Activated naive CD8-positive, alpha-beta T cell treated with anti-CD3 and anti-CD28 coated beads for 36 hours (primary cell): ENCODE results near the gene GUCY1A2. TPM values are rescaled to one million over a fixed set of nuclear protein-coding genes. Genes with fewer than 3 reads are reported as not detected.
"Not testable (repeated sequence)": the region's sequence is repeated elsewhere in the genome, so short reads cannot be mapped to it uniquely, and the experiment has no call there.

ENCODE experiments used
- DNase-seq: peaks from one replicate; pipeline ENCODE4 v3.0.0; 2021
- H3K27ac Mint-ChIP-seq: one replicate; pipeline ENCODE4 v1.8.0; 2022; ENCODE audit warnings: mild to moderate bottlenecking, moderate library complexity, mixed read lengths
- H3K27me3 Mint-ChIP-seq: one replicate; pipeline ENCODE4 v1.8.0; 2022; ENCODE audit warnings: mild to moderate bottlenecking, mixed read lengths
- H3K36me3 Mint-ChIP-seq: one replicate; pipeline ENCODE4 v1.8.0; 2021; ENCODE audit warnings: mild to moderate bottlenecking, mixed read lengths
- H3K4me1 Mint-ChIP-seq: one replicate; pipeline ENCODE4 v1.8.0; 2021; ENCODE audit warnings: mixed read lengths
- H3K4me3 Mint-ChIP-seq: one replicate; pipeline ENCODE4 v1.8.0; 2022; ENCODE audit warnings: mild to moderate bottlenecking, moderate library complexity, mixed read lengths
- H3K9me3 Mint-ChIP-seq: one replicate; pipeline ENCODE4 v1.8.0; 2022; ENCODE audit warnings: mixed read lengths
- total RNA-seq, 2 experiments: library from RNA; stranded (reverse); gene quantifications; one replicate each; pipeline ENCODE4 v1.2.3, GENCODE V29; 2021

Gene GUCY1A2
- total RNA-seq, 2 experiments from 2014 or later = not detected

DNA sequence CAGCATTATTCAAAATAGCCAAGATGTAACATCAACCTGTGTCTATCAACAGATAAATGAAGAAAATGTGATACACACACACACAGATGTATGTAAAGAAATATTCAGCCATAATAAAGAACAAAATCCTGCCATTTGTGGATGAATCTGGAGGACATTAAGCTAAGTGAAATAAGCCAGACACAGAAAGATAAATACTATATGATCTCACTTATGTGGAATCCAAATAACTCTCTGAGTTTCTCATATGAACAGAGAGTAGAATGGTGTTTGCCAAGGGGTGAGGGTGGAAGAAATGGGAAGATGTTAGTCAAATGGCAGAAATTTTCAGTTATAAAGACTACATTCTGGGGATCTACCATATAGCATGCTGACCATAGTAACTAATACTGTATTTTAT lies 224.2 kb downstream of the GUCY1A2 start:
- Mint-ChIP-seq H3K36me3 (no peaks in the 10 kb centered on the region), H3K4me3 (no peak overlapping the region), H3K9me3 (peaks cover 7% of the 10 kb centered on the region), H3K27ac (no peak overlapping the region), H3K27me3 (no peaks in the 10 kb centered on the region), H3K4me1 (no peaks in the 10 kb centered on the region)
- DNase-seq = no peak

DNA sequence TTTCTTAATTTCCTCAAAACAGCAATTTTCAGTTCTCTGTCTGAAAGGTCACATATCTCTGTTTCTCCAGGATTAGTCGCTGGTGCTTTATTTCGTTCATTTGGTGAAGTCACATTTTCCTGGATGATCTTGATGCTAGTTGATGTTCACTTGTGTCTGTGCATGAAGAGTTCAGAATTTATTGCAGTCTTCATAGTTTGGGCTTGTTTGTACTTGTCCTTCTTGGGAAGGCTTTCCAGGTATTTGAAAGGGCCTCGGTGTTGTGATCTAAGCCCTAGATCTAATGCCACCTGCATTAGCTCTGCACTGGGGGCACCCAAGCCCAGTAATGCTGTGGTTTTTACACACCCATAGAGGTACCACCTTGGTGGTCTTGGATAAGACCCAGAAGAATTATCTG lies 228.9 kb downstream of the GUCY1A2 start:
- peaks cover 5% of the 10 kb centered on the region for H3K9me3 Mint-ChIP-seq
- no peak overlapping the region for H3K27ac Mint-ChIP-seq
- no peaks in the 10 kb centered on the region for H3K36me3 Mint-ChIP-seq
- H3K4me3 Mint-ChIP-seq = no peak overlapping the region
- DNase-seq = no peak
- H3K27me3 Mint-ChIP-seq = no peaks in the 10 kb centered on the region
- no peaks in the 10 kb centered on the region for H3K4me1 Mint-ChIP-seq

DNA sequence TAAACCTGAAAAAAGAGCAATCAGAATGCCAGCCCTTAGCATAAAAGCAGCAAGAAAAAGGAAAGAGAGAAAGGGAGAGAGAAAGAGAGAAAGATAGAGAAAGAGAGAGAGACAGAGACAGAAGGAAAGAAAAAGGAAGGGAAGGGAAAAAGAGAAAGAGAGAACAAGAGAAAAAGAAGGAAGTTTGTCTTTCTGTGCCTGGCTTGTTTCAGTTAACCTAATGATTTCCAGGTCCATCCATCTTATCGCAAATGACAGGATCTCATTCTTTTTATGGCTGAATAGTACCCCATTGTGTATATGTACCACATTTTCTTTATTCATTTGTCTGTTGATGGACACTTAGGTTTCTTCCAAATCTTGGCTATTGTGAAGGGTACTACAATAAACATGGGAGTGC lies 230.8 kb downstream of the GUCY1A2 start:
- Mint-ChIP-seq H3K36me3 (no peaks in the 10 kb centered on the region), H3K27ac (no peak overlapping the region), H3K9me3 (peaks cover 5% of the 10 kb centered on the region), H3K4me1 (no peaks in the 10 kb centered on the region), H3K27me3 (no peaks in the 10 kb centered on the region), H3K4me3 (no peak overlapping the region)
- no peak for DNase-seq

DNA sequence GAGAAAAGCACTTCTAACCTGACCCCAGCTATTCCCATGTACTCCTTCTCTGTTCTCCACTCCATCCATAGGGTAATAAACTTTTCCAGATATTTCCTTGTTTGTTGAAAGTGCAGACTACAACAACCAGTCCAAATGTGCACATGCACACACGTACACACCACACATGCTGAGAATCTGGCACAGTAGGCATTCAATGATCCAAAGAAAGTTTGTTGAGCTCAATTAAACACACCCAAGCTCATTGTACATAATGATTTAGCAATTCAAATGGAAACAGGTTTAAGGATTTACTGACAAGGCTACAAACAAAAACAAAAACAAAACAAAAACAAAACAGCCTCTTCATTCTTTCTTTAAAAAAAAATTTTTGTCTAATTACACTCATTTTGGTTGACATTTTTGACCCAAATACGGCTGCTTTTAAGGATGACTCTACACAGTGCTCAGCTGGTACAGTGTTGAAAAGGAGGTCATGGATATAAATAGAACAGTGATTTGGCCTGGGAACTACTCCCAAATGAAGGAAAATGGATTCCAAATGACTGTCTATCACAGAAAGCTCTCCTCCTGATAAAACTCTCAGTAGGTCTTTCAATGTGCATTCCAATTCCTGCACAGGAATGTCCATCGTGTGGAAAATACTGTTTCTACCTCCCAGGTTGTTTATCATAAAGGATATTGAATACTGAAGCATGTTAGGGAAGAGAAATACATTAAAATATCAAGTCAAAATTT lies 232.2 kb downstream of the GUCY1A2 start:
- Mint-ChIP-seq H3K4me3 (no peak overlapping the region), H3K27me3 (no peaks in the 10 kb centered on the region), H3K9me3 (peaks cover 5% of the 10 kb centered on the region), H3K4me1 (no peaks in the 10 kb centered on the region), H3K27ac (no peak overlapping the region), H3K36me3 (no peaks in the 10 kb centered on the region)
- no peak for DNase-seq

DNA sequence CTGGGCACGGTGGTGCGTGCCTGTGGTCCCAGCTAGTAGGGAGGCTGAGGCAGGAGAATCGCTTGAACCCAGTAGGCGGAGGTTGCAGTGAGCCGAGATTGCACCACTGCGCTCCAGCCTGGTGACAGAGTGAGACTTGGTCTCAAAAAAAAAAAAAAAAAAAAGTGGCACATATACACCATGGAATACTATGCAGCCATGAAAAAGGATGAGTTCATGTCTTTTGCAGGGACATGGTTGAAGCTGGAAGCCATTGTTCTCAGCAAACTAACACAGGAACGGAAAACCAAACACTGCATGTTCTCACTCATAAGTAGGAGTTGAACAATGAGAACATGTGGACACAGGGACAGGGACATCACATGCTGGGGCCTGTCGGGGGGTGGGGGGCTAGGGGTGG lies 241.0 kb downstream of the GUCY1A2 start:
- not testable (repeated sequence) for H3K27me3 Mint-ChIP-seq, H3K4me1 Mint-ChIP-seq, H3K4me3 Mint-ChIP-seq, H3K9me3 Mint-ChIP-seq, DNase-seq, H3K27ac Mint-ChIP-seq, H3K36me3 Mint-ChIP-seq

DNA sequence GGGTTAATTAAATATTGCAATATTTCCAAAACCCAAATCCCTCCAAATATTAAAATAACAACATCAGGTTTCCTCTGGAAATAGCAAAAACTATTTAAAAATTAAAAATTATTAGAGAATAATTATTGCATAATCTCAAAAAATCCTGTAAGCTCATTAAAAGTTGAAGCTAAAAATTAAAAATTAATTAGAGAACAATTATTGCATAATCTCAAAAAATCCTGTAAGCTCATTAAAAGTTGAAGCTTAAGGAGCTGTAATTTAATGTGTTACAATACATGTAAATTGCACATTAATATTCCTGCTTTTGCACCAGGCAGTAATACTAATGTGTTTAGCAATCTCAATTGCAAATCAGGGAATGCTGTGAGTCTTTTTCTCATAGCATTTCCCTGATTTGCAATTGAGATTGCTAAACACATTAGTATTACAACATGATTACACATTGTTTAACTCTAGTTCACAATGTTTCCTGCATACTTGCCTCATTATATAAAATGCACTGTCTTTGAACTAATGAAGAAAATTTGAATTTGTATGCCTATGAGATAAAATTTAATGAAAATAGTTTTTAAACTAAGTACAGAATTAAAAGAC lies 247.7 kb downstream of the GUCY1A2 start:
- no peaks in the 10 kb centered on the region for H3K9me3 Mint-ChIP-seq
- no peak overlapping the region for H3K4me3 Mint-ChIP-seq
- no peaks in the 10 kb centered on the region for H3K36me3 Mint-ChIP-seq
- H3K27me3 Mint-ChIP-seq = no peaks in the 10 kb centered on the region
- H3K4me1 Mint-ChIP-seq = no peaks in the 10 kb centered on the region
- no peak for DNase-seq
- no peak overlapping the region for H3K27ac Mint-ChIP-seq

DNA sequence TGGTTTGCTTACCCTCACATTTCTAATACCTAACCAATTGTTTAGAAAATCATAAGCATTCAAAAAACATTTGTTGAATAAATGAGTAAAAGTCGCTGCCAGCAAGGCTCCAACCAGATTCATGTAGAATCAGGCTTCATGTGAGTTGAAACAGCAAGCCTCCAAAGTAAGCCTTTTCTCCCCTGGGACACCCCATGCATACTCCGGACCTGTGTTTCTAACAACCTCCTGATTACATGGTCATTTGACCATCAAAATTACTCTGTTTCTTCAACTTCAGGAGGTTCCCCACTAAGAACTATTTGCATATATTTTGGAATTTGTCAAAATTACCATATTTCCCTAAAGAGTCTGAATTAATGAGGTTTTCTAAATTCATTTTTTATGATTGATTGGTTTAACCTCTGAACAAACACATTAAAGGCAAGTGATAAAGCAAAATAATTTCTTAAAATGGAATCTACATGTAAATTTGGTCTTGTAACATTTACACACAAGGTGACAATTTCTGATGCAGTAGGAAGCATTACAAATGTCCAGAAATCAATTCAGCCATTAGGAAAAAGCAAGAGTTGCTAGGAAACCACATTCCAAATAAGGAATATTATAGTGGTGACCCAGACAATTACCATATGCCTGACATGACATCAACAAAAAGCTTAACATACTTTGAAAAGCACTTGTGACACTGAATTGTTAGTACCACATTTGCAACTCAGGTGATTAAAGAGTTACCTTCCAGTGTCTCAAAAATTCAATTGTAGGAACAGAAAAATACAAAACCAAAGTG lies 252.6 kb downstream of the GUCY1A2 start:
- H3K4me3 Mint-ChIP-seq = no peak overlapping the region
- no peaks in the 10 kb centered on the region for H3K9me3 Mint-ChIP-seq

DNA sequence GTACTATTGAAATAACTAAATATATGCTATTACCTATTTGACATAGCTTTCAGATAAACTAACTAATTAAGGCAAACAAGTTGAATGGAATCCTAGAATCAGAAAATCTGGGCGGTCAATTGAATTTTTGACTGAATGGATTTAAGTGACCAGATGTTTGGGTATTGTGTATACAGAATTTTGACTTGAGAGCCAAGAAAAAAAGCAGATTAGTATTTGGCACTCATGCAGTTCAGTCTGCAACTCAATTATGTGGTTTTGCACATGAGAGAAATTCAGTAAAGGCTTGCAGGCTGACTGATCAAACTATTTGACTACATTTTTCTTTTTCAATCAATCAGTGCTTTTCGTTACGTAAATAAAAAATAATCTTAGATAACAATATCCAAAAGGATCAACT lies 254.8 kb downstream of the GUCY1A2 start:
- DNase-seq = no peak
- Mint-ChIP-seq H3K4me1 (no peaks in the 10 kb centered on the region), H3K27me3 (no peaks in the 10 kb centered on the region), H3K36me3 (no peaks in the 10 kb centered on the region), H3K9me3 (no peaks in the 10 kb centered on the region), H3K4me3 (no peak overlapping the region), H3K27ac (no peak overlapping the region)

More for the DNA sequence above, 252.6 kb downstream of the GUCY1A2 start:
- Mint-ChIP-seq H3K4me1 (no peaks in the 10 kb centered on the region), H3K27ac (no peak overlapping the region), H3K36me3 (no peaks in the 10 kb centered on the region), H3K27me3 (no peaks in the 10 kb centered on the region)
- DNase-seq = no peak

DNA sequence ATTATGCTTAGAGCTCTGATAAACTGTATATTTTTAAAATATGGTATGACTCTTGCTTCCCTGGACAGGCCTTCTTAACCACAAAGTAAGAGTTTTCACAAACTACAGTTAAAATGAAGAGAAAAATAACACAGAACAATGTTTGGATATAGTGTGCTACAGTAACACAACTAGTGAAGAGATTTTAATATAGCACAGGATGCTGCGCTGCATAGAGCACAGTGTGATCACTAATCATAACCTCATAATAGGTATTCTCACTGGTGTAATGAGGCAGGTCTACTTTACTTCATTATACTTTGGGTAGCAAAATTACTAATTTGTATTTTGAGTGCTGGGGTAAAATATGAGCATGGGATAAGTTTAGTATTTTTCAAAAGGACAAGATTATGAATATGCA lies 256.5 kb downstream of the GUCY1A2 start:
- Mint-ChIP-seq H3K27ac (no peak overlapping the region), H3K4me1 (no peaks in the 10 kb centered on the region), H3K27me3 (no peaks in the 10 kb centered on the region), H3K9me3 (peaks cover 4% of the 10 kb centered on the region), H3K36me3 (no peaks in the 10 kb centered on the region), H3K4me3 (no peak overlapping the region)
- DNase-seq = no peak

DNA sequence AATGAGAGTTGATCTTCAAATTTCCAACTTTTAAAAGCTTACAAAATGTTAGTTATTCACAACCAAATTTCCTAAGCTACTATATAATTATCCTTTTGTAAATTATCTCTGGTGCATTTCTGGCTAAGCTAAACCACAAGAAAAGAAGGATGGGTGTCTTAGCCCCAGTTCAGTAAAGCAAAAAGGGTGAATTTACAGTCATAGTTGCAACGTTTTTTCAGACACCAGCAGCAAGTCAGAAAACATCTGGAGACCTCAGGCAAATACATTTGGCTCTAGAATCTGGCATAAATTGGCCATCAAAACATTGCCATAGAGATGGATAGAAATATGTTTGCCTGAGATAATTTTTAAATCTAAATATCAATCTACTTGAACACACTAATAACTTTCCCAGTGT lies 257.0 kb downstream of the GUCY1A2 start:
- H3K4me3 Mint-ChIP-seq = no peak overlapping the region
- no peak overlapping the region for H3K27ac Mint-ChIP-seq
- no peak for DNase-seq
- peaks cover 5% of the 10 kb centered on the region for H3K9me3 Mint-ChIP-seq
- no peaks in the 10 kb centered on the region for H3K4me1 Mint-ChIP-seq
- H3K27me3 Mint-ChIP-seq = no peaks in the 10 kb centered on the region
- no peaks in the 10 kb centered on the region for H3K36me3 Mint-ChIP-seq

DNA sequence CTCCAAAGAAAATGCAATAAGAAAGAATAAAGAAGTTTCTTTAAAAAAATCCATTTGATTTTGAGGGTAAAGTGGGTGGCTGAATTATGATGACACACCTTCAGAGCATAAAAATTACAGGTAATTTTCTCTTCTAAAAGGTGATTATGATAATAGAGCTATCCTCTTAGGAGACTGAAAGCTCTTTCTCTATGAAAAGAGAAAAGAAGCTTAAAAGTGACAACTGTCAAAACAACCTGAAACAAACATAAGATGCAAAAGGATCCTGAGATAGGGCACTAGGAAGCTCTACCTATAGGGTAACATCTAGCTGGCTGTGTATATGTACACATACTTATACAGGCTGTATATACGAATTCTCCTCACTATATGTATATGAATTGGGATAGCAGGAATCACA lies 270.2 kb downstream of the GUCY1A2 start:
- Mint-ChIP-seq H3K4me3 (no peak overlapping the region), H3K36me3 (no peaks in the 10 kb centered on the region), H3K27me3 (no peaks in the 10 kb centered on the region), H3K9me3 (peaks cover 3% of the 10 kb centered on the region), H3K27ac (no peak overlapping the region), H3K4me1 (no peaks in the 10 kb centered on the region)
- DNase-seq = no peak

DNA sequence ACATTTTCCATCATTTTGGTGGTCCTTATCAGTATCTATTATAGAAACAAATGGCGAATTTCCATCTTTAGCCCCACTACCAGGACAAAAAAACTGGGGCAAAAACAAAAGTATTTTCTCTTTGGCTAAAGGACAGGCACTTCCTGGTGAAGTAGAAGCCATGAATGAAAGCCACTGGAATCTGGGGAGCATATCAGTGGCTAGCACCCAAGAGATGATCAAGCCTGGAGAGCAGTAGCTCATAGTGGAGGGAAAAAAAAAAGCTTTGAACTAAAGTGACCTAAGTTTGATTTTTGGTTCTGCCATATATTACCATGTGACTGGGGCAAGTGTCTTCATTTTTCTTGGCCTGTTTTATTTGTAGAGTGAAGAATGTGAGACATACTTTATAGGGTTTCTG lies 272.3 kb downstream of the GUCY1A2 start:
- H3K27ac Mint-ChIP-seq = no peak overlapping the region
- no peaks in the 10 kb centered on the region for H3K36me3 Mint-ChIP-seq
- no peak overlapping the region for H3K4me3 Mint-ChIP-seq
- peaks cover 1% of the 10 kb centered on the region for H3K9me3 Mint-ChIP-seq
- H3K27me3 Mint-ChIP-seq = no peaks in the 10 kb centered on the region
- no peak for DNase-seq
- H3K4me1 Mint-ChIP-seq = no peaks in the 10 kb centered on the region

DNA sequence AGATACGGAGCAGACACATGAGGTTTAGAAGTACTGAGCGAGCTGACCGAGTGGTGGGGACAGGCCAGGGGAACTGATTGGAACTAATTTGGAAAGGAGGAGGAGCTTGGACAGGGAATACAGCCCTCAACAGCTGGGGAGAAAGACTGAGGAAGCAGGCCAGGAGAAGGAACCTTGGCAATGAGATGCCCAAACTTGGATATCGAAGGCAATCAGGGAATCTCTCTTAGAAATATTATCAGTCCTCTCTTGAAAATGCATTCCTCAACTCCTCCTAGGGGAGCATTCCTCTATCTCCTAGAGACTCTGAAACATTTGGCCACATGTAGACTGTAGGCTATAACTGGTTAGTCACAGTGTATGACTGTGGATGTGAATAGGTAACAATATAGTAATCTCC lies 284.6 kb downstream of the GUCY1A2 start:
- H3K4me3 Mint-ChIP-seq = no peak overlapping the region
- H3K27me3 Mint-ChIP-seq = no peaks in the 10 kb centered on the region
- H3K9me3 Mint-ChIP-seq = peaks cover 6% of the 10 kb centered on the region
- DNase-seq = no peak
- H3K4me1 Mint-ChIP-seq = no peaks in the 10 kb centered on the region
- no peaks in the 10 kb centered on the region for H3K36me3 Mint-ChIP-seq
- no peak overlapping the region for H3K27ac Mint-ChIP-seq

DNA sequence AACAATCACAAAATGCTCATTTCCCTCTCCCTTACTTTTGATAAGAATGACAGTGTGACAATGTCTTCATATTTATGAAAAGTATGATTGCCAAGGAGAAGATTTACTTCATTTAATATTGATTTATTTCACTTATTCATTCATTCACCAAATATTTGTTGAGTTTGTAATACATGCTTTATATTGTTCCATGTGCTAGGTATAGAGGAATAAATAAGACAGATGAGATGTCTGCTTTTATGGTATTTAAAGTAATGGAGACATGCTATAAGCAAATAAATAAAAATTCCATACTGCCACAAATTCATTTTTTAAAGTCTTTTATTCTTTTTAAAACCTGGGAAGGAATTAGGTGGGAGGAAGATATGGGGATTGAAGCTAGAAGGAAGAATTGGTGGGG lies 289.4 kb downstream of the GUCY1A2 start:
- DNase-seq = no peak
- H3K36me3 Mint-ChIP-seq = no peaks in the 10 kb centered on the region

DNA sequence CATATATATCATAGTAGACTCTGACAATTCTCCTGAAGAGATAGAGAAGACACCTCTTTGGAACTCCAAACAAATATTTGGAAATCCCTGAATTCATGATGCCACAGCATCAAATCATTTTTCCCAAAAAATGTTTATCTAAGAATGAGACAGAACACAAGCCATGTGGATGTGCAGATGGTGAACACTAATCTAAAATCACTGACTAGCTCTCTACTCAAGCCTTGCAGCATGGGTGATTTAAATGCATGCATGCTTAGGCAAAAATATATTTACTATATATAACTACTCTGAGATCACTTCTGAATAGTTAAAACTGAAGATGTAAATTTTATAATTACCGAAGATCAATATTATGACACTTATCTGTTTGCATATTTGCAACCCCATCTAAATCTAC lies 289.9 kb downstream of the GUCY1A2 start:
- no peak overlapping the region for H3K4me3 Mint-ChIP-seq
- no peaks in the 10 kb centered on the region for H3K9me3 Mint-ChIP-seq
- no peaks in the 10 kb centered on the region for H3K36me3 Mint-ChIP-seq
- H3K27me3 Mint-ChIP-seq = no peaks in the 10 kb centered on the region
- no peak for DNase-seq
- no peak overlapping the region for H3K27ac Mint-ChIP-seq
- H3K4me1 Mint-ChIP-seq = no peaks in the 10 kb centered on the region

More for the DNA sequence above, 289.4 kb downstream of the GUCY1A2 start:
- Mint-ChIP-seq H3K27ac (no peak overlapping the region), H3K27me3 (no peaks in the 10 kb centered on the region), H3K9me3 (no peaks in the 10 kb centered on the region), H3K4me1 (no peaks in the 10 kb centered on the region), H3K4me3 (no peak overlapping the region)
